DND-41 (cell line): ENCODE measurements around the gene MB.

ENCODE experiments used
- CTCF ChIP-seq: IDR thresholded peaks from 2 replicates; pipeline ENCODE4 v1.5.1; 2012; ENCODE audit warnings: borderline replicate concordance, low read length, moderate library complexity, mild to moderate bottlenecking; ENCODE audit not compliant: poor library complexity, severe bottlenecking; ENCODE audit errors: extremely low read depth
- EZH2 ChIP-seq: IDR thresholded peaks from 3 replicates; pipeline ENCODE4 v1.6.1; 2012; ENCODE audit warnings: borderline replicate concordance, low read depth, mild to moderate bottlenecking, moderate library complexity, low read length, inconsistent platforms; ENCODE audit not compliant: severe bottlenecking

GRCh38 chr22:35569916-35570315, 47.2 kb downstream of the MB start:
- TF ChIP-seq CTCF (no peak), EZH2 (no peak)
